HepG2 (cell line): Measurements from ENCODE around the gene GPD1. TPM values are rescaled to one million over a fixed set of nuclear protein-coding genes. Genes with fewer than 3 reads are reported as not detected.

ENCODE experiments used
- ATAC-seq: fragments of 200-7000 bp; cut with Tn5 transposase; 3 replicates; pipeline ENCODE4 v1.9.1; 2020; ENCODE audit warnings: mild to moderate bottlenecking, moderate library complexity
- BruUV-seq: library from RNA; stranded (reverse); fragments of 400-500 nt; replicated peaks from 2 replicates; lab custom pipeline; 2021; lab: Mats Ljungman, UMichigan
- CTCF ChIA-PET: fragments of 300-600 bp; formaldehyde crosslinking; extraction: SDS; loops from one replicate; lab custom pipeline; 2021; ENCODE audit warnings: low total read pairs, inconsistent platforms, low intra/inter-chr PET ratio; lab: Yijun Ruan, JAX
- POLR2A ChIA-PET: fragments of 350-600 bp; sonication (Branson Sonifier 250); formaldehyde crosslinking; loops from one replicate; lab custom pipeline; 2020; ENCODE audit warnings: antibody characterized with exemption, inconsistent platforms; lab: Yijun Ruan, JAX
- DNase-seq: peaks from one replicate; pipeline ENCODE4 v3.0.0-alpha.2; 2015; ENCODE audit warnings: low spot score
- FAIRE-seq: peaks from 3 replicates; lab custom pipeline; 2011; peaks lifted over from hg19 to GRCh38; lab: Jason Lieb, UNC
- H2AFZ ChIP-seq: one replicate; pipeline ENCODE4 v1.6.1; 2011; ENCODE audit warnings: low read length, inconsistent platforms
- H3K27ac ChIP-seq: fragments of 300-600 bp; 3 replicates; pipeline ENCODE4 v1.8.0; 2011; ENCODE audit warnings: mixed run types, mild to moderate bottlenecking, mixed read lengths, low read length, inconsistent platforms; ENCODE audit not compliant: insufficient read depth; ENCODE audit errors: extremely low read length
- H3K27me3 ChIP-seq, 2 experiments: fragments of 200-600 bp in 1 of 2; 2 replicates in 1 of 2; 3 replicates in 1 of 2; pipeline versions ENCODE4 v1.6.0 to v1.8.0; 2011; ENCODE audit warnings: low read length in 2 of 2, mild to moderate bottlenecking in 2 of 2, moderate library complexity in 2 of 2, inconsistent platforms in 1 of 2; ENCODE audit not compliant: insufficient read depth in 2 of 2, control insufficient read depth in 1 of 2
- H3K36me3 ChIP-seq, 2 experiments: fragments of 200-600 bp in 1 of 2; replicated peaks in 1 of 2; 2 replicates in 1 of 2; 3 replicates in 1 of 2; pipeline versions ENCODE4 v1.5.1 to v1.8.0; 2011; ENCODE audit warnings: low read length in 2 of 2, inconsistent platforms in 1 of 2; ENCODE audit not compliant: insufficient read depth in 2 of 2, control insufficient read depth in 1 of 2
- H3K4me1 ChIP-seq: 2 replicates; pipeline ENCODE4 v1.5.1; 2012; ENCODE audit warnings: low read length, inconsistent platforms; ENCODE audit not compliant: insufficient read depth
- H3K4me2 ChIP-seq: 2 replicates; pipeline ENCODE4 v1.6.0; 2011; ENCODE audit warnings: low read depth, low read length, inconsistent platforms
- H3K4me3 ChIP-seq, 3 experiments: fragments of 200-600 bp in 1 of 3; sonication (generic), shearing (Covaris generic) in 1 of 3; replicated peaks in 1 of 3; 2 replicates each; pipeline ENCODE4 v1.5.1; 2011 to 2016; ENCODE audit warnings: low read length in 3 of 3, inconsistent platforms in 2 of 3, low read depth in 2 of 3, mild to moderate bottlenecking in 2 of 3, control low read depth in 1 of 3, mixed read lengths in 1 of 3; ENCODE audit not compliant: insufficient read depth in 1 of 3
- H3K79me2 ChIP-seq: one replicate; pipeline ENCODE4 v1.6.1; 2011; ENCODE audit warnings: low read length, inconsistent platforms; ENCODE audit not compliant: insufficient read depth
- H3K9ac ChIP-seq: 2 replicates; pipeline ENCODE4 v1.6.0; 2011; ENCODE audit warnings: mild to moderate bottlenecking, low read depth, low read length, inconsistent platforms; ENCODE audit not compliant: insufficient read depth
- H3K9me3 ChIP-seq: 2 replicates; pipeline ENCODE4 v1.5.1; 2012; ENCODE audit warnings: mild to moderate bottlenecking, low read length
- H4K20me1 ChIP-seq: 2 replicates; pipeline ENCODE4 v1.6.0; 2011; ENCODE audit warnings: inconsistent platforms, mild to moderate bottlenecking, low read length, moderate library complexity; ENCODE audit not compliant: insufficient read depth
- ASH2L ChIP-seq: fragments of 300-600, 200-600 bp; sonication (generic); IDR thresholded peaks from 2 replicates; pipeline ENCODE4 v1.7.0; 2017; ENCODE audit warnings: low read depth, mild to moderate bottlenecking, moderate library complexity, mixed read lengths, low read length; ENCODE audit not compliant: insufficient read length
- HCFC1 ChIP-seq: fragments of 150-350 bp; IDR thresholded peaks from 2 replicates; pipeline ENCODE4 v1.6.1; 2014; ENCODE audit warnings: low read depth, low read length
- JUNB ChIP-seq: sonication (generic); formaldehyde crosslinking; IDR thresholded peaks from 2 replicates; pipeline ENCODE4 v1.8.0; 2022; ENCODE audit warnings: missing genetic modification reagents, mild to moderate bottlenecking, borderline replicate concordance
- ZBTB33 ChIP-seq: sonication (generic); formaldehyde crosslinking; IDR thresholded peaks from 2 replicates; pipeline ENCODE4 v1.4.0; 2020; ENCODE audit warnings: missing genetic modification reagents
- ZBTB46 ChIP-seq: sonication (generic); formaldehyde crosslinking; IDR thresholded peaks from 2 replicates; pipeline ENCODE4 v1.4.0; 2020; ENCODE audit warnings: mild to moderate bottlenecking, missing genetic modification reagents, borderline replicate concordance
- ZNF431 ChIP-seq: sonication (generic); formaldehyde crosslinking; IDR thresholded peaks from 2 replicates; pipeline ENCODE4 v1.9.0; 2022; ENCODE audit warnings: missing genetic modification reagents, low read depth, mild to moderate bottlenecking, borderline replicate concordance
- ZNF552 ChIP-seq: sonication (generic); formaldehyde crosslinking; IDR thresholded peaks from 2 replicates; pipeline ENCODE4 v1.9.0; 2022; ENCODE audit warnings: missing genetic modification reagents, mild to moderate bottlenecking, borderline replicate concordance
- ZNF772 ChIP-seq: sonication (generic); formaldehyde crosslinking; IDR thresholded peaks from 2 replicates; pipeline ENCODE4 v1.5.0; 2020; ENCODE audit warnings: mild to moderate bottlenecking, missing genetic modification reagents
- WGBS: methylation state at CpG from one replicate; pipeline ENCODE4 v1.1.6; 2017; ENCODE audit warnings: low lambda C conversion rate; 5-methylcytosine and 5-hydroxymethylcytosine counted together
- in situ Hi-C: cut with HindIII; loops from 2 replicates; pipeline ENCODE4 v1.10.0; 2017; ENCODE audit warnings: low pct_unique_long_range_greater_than_20kb; ENCODE audit not compliant: extremely low pct_ligation_motif_present
- intact Hi-C: fragments of 100-400 bp; cut with micrococcal nuclease; formaldehyde crosslinking; loops from one replicate; pipeline ENCODE4 v1.10.0; 2022; ENCODE audit not compliant: unreplicated experiment
- polyA plus RNA-seq, 8 experiments: library from polyadenylated mRNA; depleted of rRNA in 3 of 8; stranded (reverse) in 7 of 8; unstranded in 1 of 8; fragments of >200 nt; fragmentation: Illumina TruSeq in 4 of 8; extraction: Trizol in 4 of 8; gene quantifications; 2 replicates each; pipeline versions ENCODE4 v1.2.1 to v1.2.3, GENCODE V29; 2011 to 2016; ENCODE audit warnings: low read depth in 4 of 8, missing spikeins in 1 of 8, mixed read lengths in 1 of 8; ENCODE audit not compliant: insufficient read depth in 1 of 8
- total RNA-seq, 5 experiments: library from RNA; depleted of rRNA; stranded (reverse); fragments of >200 nt; fragmentation: Illumina TruSeq; extraction: Trizol; gene quantifications; 2 replicates each; pipeline ENCODE4 v1.2.3, GENCODE V29; 2016; ENCODE audit warnings: low read depth in 1 of 5
- TF ChIP-seq, protein P1 (sequence below): sonication (generic); formaldehyde crosslinking; IDR thresholded peaks from 2 replicates; pipeline ENCODE4 v1.4.0; 2020; ENCODE audit warnings: missing genetic modification reagents, borderline replicate concordance

The GPD1 gene
- total and polyA plus RNA-seq, 2 of the 13 experiments (the other 11 are each of a cell fraction or from before 2014, with no cell fraction given): 3.7 to 30.6 TPM

DNA sequence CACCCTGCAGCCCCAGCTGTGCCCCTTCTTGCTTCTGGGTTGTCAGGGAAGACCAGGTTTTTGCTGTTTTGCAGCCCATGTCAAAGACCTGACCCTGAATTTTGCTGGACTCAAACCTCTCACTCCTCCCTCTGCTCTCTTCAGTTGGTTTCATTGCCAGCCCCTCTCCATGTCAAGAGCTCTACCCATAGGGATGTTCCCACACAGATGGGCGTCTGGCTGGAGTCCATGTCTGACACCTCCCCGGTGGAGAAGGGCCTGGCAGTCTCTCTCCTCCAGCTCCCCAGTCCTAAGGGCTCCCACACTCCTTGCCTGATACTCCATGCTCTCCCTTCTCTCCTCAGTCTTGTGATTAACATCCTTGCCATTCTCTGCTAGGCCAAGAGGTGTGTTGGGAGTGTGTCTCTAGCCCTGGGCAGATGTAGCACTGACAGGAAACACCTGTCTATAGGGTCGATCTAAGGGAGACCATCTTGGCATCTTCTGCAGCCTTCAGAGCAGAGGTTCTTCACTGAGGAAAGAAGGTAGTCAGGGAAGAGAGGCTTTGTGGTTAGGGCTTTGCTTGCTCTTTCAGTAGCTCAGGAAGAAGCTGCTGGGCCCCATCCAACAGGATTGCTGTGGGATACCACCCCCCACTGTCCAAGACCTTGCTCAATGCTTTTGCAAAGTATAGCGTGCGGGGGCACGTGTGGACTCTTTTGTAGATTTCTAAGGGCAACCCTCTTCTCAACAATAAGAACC lies 41.7 kb upstream of the GPD1 start:
- Histone ChIP-seq H3K79me2 (no peaks in the 10 kb centered on the region), H3K9me3 (no peaks in the 10 kb centered on the region), H3K27ac (no peak overlapping the region), H3K36me3 (no peaks in the 10 kb centered on the region), H3K27me3 (peaks cover 1 to 17% of the 10 kb centered on the region in 2 experiments; a peak in 3 of 5 replicates), H2AFZ (no peak overlapping the region), H3K4me3 (no peak overlapping the region), H3K9ac (no peak overlapping the region), H3K4me2 (no peak overlapping the region), H3K4me1 (peaks cover 8% of the 10 kb centered on the region), H4K20me1 (no peaks in the 10 kb centered on the region)
- intact Hi-C loops (no loop called here), in situ Hi-C loops (no loop called here)
- WGBS: 37% methylated on average over 4 of the region's 6 CpGs
- no peak for ATAC-seq
- DNase-seq: no peak
- TF ChIP-seq HCFC1 (no peak), JUNB (CRISPR knock-in tag) (no peak), ZNF772 (no peak), ASH2L (no peak), ZBTB33 (CRISPR knock-in tag) (no peak), ZNF431 (CRISPR knock-in tag) (no peak), ZNF552 (no peak), ZBTB46 (CRISPR knock-in tag) (no peak)
- TF ChIP-seq, protein P1, sequence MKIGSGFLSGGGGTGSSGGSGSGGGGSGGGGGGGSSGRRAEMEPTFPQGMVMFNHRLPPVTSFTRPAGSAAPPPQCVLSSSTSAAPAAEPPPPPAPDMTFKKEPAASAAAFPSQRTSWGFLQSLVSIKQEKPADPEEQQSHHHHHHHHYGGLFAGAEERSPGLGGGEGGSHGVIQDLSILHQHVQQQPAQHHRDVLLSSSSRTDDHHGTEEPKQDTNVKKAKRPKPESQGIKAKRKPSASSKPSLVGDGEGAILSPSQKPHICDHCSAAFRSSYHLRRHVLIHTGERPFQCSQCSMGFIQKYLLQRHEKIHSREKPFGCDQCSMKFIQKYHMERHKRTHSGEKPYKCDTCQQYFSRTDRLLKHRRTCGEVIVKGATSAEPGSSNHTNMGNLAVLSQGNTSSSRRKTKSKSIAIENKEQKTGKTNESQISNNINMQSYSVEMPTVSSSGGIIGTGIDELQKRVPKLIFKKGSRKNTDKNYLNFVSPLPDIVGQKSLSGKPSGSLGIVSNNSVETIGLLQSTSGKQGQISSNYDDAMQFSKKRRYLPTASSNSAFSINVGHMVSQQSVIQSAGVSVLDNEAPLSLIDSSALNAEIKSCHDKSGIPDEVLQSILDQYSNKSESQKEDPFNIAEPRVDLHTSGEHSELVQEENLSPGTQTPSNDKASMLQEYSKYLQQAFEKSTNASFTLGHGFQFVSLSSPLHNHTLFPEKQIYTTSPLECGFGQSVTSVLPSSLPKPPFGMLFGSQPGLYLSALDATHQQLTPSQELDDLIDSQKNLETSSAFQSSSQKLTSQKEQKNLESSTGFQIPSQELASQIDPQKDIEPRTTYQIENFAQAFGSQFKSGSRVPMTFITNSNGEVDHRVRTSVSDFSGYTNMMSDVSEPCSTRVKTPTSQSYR (CRISPR knock-in tag): no peak
- BruUV-seq: no TSS peak
- no peak for FAIRE-seq
- CTCF ChIA-PET: no interaction called here
- POLR2A ChIA-PET: no interaction called here
